Lower leg skin (tissue), 4 donors: ENCODE results near the gene MPP3. TPM values are rescaled to one million over a fixed set of nuclear protein-coding genes. Genes with fewer than 3 reads are reported as not detected.

Experiments
- DNase-seq, 2 donors: peaks; one replicate each; pipeline ENCODE4 v3.0.0-alpha.2; 2019; ENCODE audit warnings: low spot score in 2 of 2
- H3K4me3 ChIP-seq: fragments of 200-600 bp; sonication (generic); 2 replicates; pipeline ENCODE4 v1.5.1; 2017; ENCODE audit warnings: mild to moderate bottlenecking, low read depth; ENCODE audit not compliant: poor library complexity, severe bottlenecking
- CTCF ChIP-seq, 3 donors: fragments of 450-650 bp; IDR thresholded peaks; one replicate each; pipeline ENCODE4 v1.5.1; 2016; ENCODE audit warnings: antibody characterized with exemption in 3 of 3, mild to moderate bottlenecking in 3 of 3, moderate library complexity in 2 of 3
- POLR2A ChIP-seq, 2 donors: fragments of 450-650 bp; IDR thresholded peaks; one replicate each; pipeline ENCODE4 v1.6.1; 2016 to 2017; ENCODE audit warnings: antibody characterized with exemption in 2 of 2, mild to moderate bottlenecking in 1 of 2, moderate library complexity in 1 of 2
- WGBS, 2 donors: methylation state at CpG; one replicate each; pipeline ENCODE4 v1.1.5; 2018; 5-methylcytosine and 5-hydroxymethylcytosine counted together
- intact Hi-C: fragments of 100-400 bp; cut with DNase I; formaldehyde crosslinking; loops from one replicate; pipeline ENCODE4 v1.15.0; 2023; ENCODE audit warnings: low total_unique reads
- total RNA-seq, 4 donors: library from RNA; depleted of rRNA; stranded (reverse); fragments of >200 nt; gene quantifications; one replicate each; pipeline ENCODE4 v1.1.0, GENCODE V29; 2016

The MPP3 gene
- total RNA-seq, 4 donors from 2014 or later, result 1.9 to 8.9 (median 6.3) TPM

GRCh38 chr17:43758497-43759174 is 74.3 kb downstream of the MPP3 start, which contains the start of gene SOST:
Gene SOST, minus strand, starts transcription at chr17:43758791. Its CDS starts 50 bp downstream, at chr17:43758741.
- WGBS, 2 donors, result 60 to 63% methylated on average over 20 to 24 of the region's 24 CpGs
- intact Hi-C loops, result loop anchor here (5.0 to 10.0 kb wide), 2 partner anchors 66 to 184 kb away; no protein-coding TSS in a partner anchor
- peak in 1 of 2 donors; percentile 78 for DNase-seq
- TF ChIP-seq POLR2A (IDR thresholded peaks at IDR 0.05) (no peak), CTCF (IDR thresholded peaks at IDR 0.05) (no peak)
- no peak within 1 kb of the TSS for H3K4me3 ChIP-seq

- WGBS, 2 donors, result 72 to 81% methylated on average over 6 of the region's 6 CpGs
- H3K4me3 ChIP-seq, result no peak overlapping the region
- peak in 1 of 2 donors; percentile 80 for DNase-seq
- TF ChIP-seq POLR2A (IDR thresholded peaks at IDR 0.05), result no peak
- no peak for TF ChIP-seq CTCF (IDR thresholded peaks at IDR 0.05)
- intact Hi-C loops, result loop anchor here (5.0 to 10.0 kb wide), 2 partner anchors 66 to 183 kb away; no protein-coding TSS in a partner anchor
These were observed 74.9 kb downstream of the MPP3 start for GRCh38 chr17:43758086-43758485.

- DNase-seq, result peak in 1 of 2 donors; percentile 78
- TF ChIP-seq CTCF (IDR thresholded peaks at IDR 0.05) (no peak), POLR2A (IDR thresholded peaks at IDR 0.05) (no peak)
- no peak overlapping the region for H3K4me3 ChIP-seq
- intact Hi-C loops, result loop anchor here (5.0 to 10.0 kb wide), 2 partner anchors 65 to 182 kb away; no protein-coding TSS in a partner anchor
- 88 to 93% methylated on average over 7 to 8 of the region's 8 CpGs for WGBS, 2 donors
These were observed 75.7 kb downstream of the MPP3 start for GRCh38 chr17:43757171-43757660.

GRCh38 chr17:43756201-43756600 is 76.7 kb downstream of the MPP3 start:
- TF ChIP-seq POLR2A (IDR thresholded peaks at IDR 0.05), result no peak
- intact Hi-C loops, result loop anchor here (5.0 to 10.0 kb wide), 2 partner anchors 64 to 181 kb away; no protein-coding TSS in a partner anchor
- 84 to 89% methylated on average over 6 of the region's 6 CpGs for WGBS, 2 donors

DNA sequence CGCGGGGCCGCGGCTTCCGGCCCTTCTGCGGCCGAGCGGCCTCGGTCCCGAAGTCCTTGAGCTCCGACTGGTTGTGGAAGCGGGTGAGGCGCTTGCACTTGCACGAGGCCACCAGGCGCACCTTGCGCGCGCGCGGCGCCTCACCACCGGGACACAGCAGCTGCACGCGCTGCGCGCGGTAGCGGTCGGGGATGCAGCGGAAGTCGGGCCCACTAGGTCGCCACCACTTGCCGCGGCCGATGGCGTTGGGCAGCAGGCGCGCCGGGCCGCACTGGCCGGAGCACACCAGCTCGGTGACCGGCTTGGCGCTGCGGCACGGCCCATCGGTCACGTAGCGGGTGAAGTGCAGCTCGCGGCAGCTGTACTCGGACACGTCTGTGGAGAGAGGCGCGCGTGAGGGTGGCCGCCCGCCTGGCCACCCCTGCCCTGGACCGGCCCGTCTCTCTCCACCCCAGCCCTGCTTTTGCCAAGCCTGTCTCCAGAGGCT is 77.5 kb downstream of the MPP3 start:
- WGBS, 2 donors, result 31 to 32% methylated on average over 6 to 40 of the region's 60 CpGs
- intact Hi-C loops, result loop anchor here (5.0 to 10.0 kb wide), 2 partner anchors 63 to 181 kb away; no protein-coding TSS in a partner anchor
- TF ChIP-seq CTCF (IDR thresholded peaks at IDR 0.05) (no peak), POLR2A (IDR thresholded peaks at IDR 0.05) (no peak)
- H3K4me3 ChIP-seq, result no peak overlapping the region
- DNase-seq, result peak in 1 of 2 donors; percentile 74

More at GRCh38 chr17:43756201-43756600, 76.7 kb downstream of the MPP3 start:
- no peak overlapping the region for H3K4me3 ChIP-seq
- peak in 1 of 2 donors; percentile 82 for DNase-seq

DNA sequence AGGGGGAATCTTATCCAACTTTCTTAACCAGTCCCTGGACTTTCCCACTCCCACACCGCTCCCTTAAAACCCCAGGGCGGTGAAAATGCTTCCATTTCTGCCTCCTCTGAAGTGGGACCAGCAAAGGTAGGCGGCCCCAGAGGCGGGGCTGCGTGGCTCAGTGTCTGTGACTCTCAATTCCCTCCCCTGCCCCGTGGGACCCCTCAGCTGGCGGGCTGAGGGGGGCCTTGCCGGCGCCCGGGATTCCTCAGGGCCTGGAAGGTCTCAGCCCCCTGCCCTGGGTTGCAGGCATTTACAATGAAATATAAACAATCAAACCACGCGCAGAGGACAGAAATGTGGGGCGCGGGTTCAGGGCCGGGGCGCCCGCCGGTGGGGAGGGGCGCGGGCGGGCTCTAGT is 78.0 kb downstream of the MPP3 start:
- TF ChIP-seq POLR2A (IDR thresholded peaks at IDR 0.05) (no peak), CTCF (IDR thresholded peaks at IDR 0.05) (no peak)
- WGBS, 2 donors, result 42 to 56% methylated on average over 8 to 10 of the region's 21 CpGs
- intact Hi-C loops, result loop anchor here (5.0 to 10.0 kb wide), 2 partner anchors 63 to 180 kb away; no protein-coding TSS in a partner anchor
- no peak overlapping the region for H3K4me3 ChIP-seq
- DNase-seq, result no peak
